D721Med (cell line): ENCODE results near the gene DVL3.

Experiments used
- DNase-seq: peaks from one replicate; pipeline ENCODE4 v3.0.0; 2011; ENCODE audit warnings: low spot score; ENCODE audit not compliant: insufficient read length
- FAIRE-seq: peaks from 2 replicates; lab custom pipeline; 2011; peaks lifted over from hg19 to GRCh38; lab: Jason Lieb, UNC
- CTCF ChIP-seq: IDR thresholded peaks from 2 replicates; pipeline ENCODE4 v1.5.1; 2012; ENCODE audit warnings: mild to moderate bottlenecking, control low read depth; ENCODE audit not compliant: insufficient read depth; ENCODE audit errors: missing control alignments

The DVL3 gene

GRCh38 chr3:184165543-184165942, 10.4 kb downstream of the DVL3 start:
- DNase-seq: no peak
- TF ChIP-seq CTCF: no peak
- no peak for FAIRE-seq

- no peak for TF ChIP-seq CTCF
- FAIRE-seq: no peak
These were observed 11.5 kb downstream of the DVL3 start for GRCh38 chr3:184166671-184167070.

GRCh38 chr3:184167786-184168185, 12.6 kb downstream of the DVL3 start:
- FAIRE-seq (no peak), DNase-seq (no peak)
- TF ChIP-seq CTCF: no peak

More at GRCh38 chr3:184166671-184167070, 11.5 kb downstream of the DVL3 start:
- no peak for DNase-seq

GRCh38 chr3:184168363-184169120, 13.4 kb downstream of the DVL3 start:
- TF ChIP-seq CTCF: no peak
- DNase-seq (no peak), FAIRE-seq (no peak)

GRCh38 chr3:184169896-184170875, 15.0 kb downstream of the DVL3 start:
- FAIRE-seq (no peak), DNase-seq (no peak)
- no peak for TF ChIP-seq CTCF

GRCh38 chr3:184171562-184171961, 16.4 kb downstream of the DVL3 start:
- DNase-seq: no peak
- no peak for TF ChIP-seq CTCF
- no peak for FAIRE-seq
